Neural cell (in vitro differentiated cells): ENCODE data around the gene LRRC10B. TPM values are rescaled to one million over a fixed set of nuclear protein-coding genes. Genes with fewer than 3 reads are reported as not detected.
A peak's percentile ranks its signal among the peaks of the same experiment; 100 is the strongest.

Experiments
- H2AFZ ChIP-seq: fragments of 200-600, 300-800 bp; sonication (generic), shearing (Covaris generic); 2 replicates; pipeline ENCODE4 v1.6.0; 2014; ENCODE audit warnings: low read depth, mild to moderate bottlenecking, antibody characterized with exemption, low read length, moderate library complexity
- H3F3A ChIP-seq: fragments of 200-600 bp; shearing (Covaris generic); 2 replicates; pipeline ENCODE4 v1.6.1; 2016; ENCODE audit warnings: mild to moderate bottlenecking, moderate library complexity, mixed read lengths, antibody characterized with exemption, low read length; ENCODE audit not compliant: insufficient read depth, poor library complexity, severe bottlenecking
- H3K27ac ChIP-seq: fragments of 200-600, 300-800 bp; sonication (generic), shearing (Covaris generic); 2 replicates; pipeline ENCODE4 v1.5.1; 2014; ENCODE audit warnings: mild to moderate bottlenecking, low read length, moderate library complexity
- H3K27me3 ChIP-seq: fragments of 300-800, 200-600 bp; sonication (generic), shearing (Covaris generic); 2 replicates; pipeline ENCODE4 v1.6.0; 2014; ENCODE audit warnings: mild to moderate bottlenecking, low read depth, low read length, moderate library complexity; ENCODE audit not compliant: insufficient read depth
- H3K36me3 ChIP-seq: fragments of 300-800, 200-600 bp; sonication (generic), shearing (Covaris generic); 2 replicates; pipeline ENCODE4 v1.5.1; 2014; ENCODE audit warnings: mild to moderate bottlenecking, antibody characterized with exemption, low read length, moderate library complexity; ENCODE audit not compliant: insufficient read depth
- H3K4me2 ChIP-seq: fragments of 300-800, 200-600 bp; sonication (generic), shearing (Covaris generic); 2 replicates; pipeline ENCODE4 v1.6.0; 2014; ENCODE audit warnings: mild to moderate bottlenecking, low read length
- H3K4me3 ChIP-seq: fragments of 300-800, 200-600 bp; sonication (generic), shearing (Covaris generic); 2 replicates; pipeline ENCODE4 v1.5.1; 2014; ENCODE audit warnings: mild to moderate bottlenecking, low read length, moderate library complexity
- H3K79me2 ChIP-seq: fragments of 200-600 bp; shearing (Covaris generic); replicated peaks from 2 replicates; pipeline ENCODE4 v1.6.0; 2014; ENCODE audit warnings: mild to moderate bottlenecking, low read length, moderate library complexity; ENCODE audit not compliant: insufficient read depth
- H3K9ac ChIP-seq: fragments of 300-800, 200-600 bp; sonication (generic), shearing (Covaris generic); 2 replicates; pipeline ENCODE4 v1.6.1; 2016; ENCODE audit warnings: mild to moderate bottlenecking, low read length, mixed read lengths
- H3K9me2 ChIP-seq: fragments of 200-600 bp; shearing (Covaris generic); 2 replicates; pipeline ENCODE4 v1.6.1; 2016; ENCODE audit warnings: mild to moderate bottlenecking, low read length, mixed read lengths; ENCODE audit not compliant: insufficient read depth
- H3K9me3 ChIP-seq: fragments of 200-600, 300-800 bp; sonication (generic), shearing (Covaris generic); 2 replicates; pipeline ENCODE4 v1.6.1; 2016; ENCODE audit warnings: mild to moderate bottlenecking, mixed run types, low read length, moderate library complexity, mixed read lengths
- H4K20me1 ChIP-seq: fragments of 200-600 bp; shearing (Covaris generic); 2 replicates; pipeline ENCODE4 v1.6.1; 2016; ENCODE audit warnings: mild to moderate bottlenecking, mixed run types; ENCODE audit not compliant: insufficient read depth
- EP300 ChIP-seq: fragments of 450-650 bp; conservative IDR thresholded peaks from 2 replicates; pipeline ENCODE4 v1.6.1; 2014; ENCODE audit warnings: antibody characterized with exemption, mild to moderate bottlenecking, moderate library complexity; ENCODE audit not compliant: poor library complexity, severe bottlenecking
- EZH2 ChIP-seq: fragments of 200-600, 300-800 bp; shearing (Covaris generic), sonication (generic); IDR thresholded peaks from 2 replicates; pipeline ENCODE4 v1.6.1; 2014; ENCODE audit warnings: antibody characterized with exemption, low read length, borderline replicate concordance, mild to moderate bottlenecking; ENCODE audit not compliant: insufficient read depth, poor library complexity, severe bottlenecking
- MXI1 ChIP-seq: fragments of 450-650 bp; conservative IDR thresholded peaks from 2 replicates; pipeline ENCODE4 v1.6.1; 2014; ENCODE audit warnings: antibody characterized with exemption, mild to moderate bottlenecking; ENCODE audit not compliant: poor library complexity, severe bottlenecking
- POLR2AphosphoS5 ChIP-seq: IDR thresholded peaks from 2 replicates; pipeline ENCODE4 v1.6.1; 2012
- RAD21 ChIP-seq: fragments of 450-650 bp; conservative IDR thresholded peaks from 2 replicates; pipeline ENCODE4 v1.6.1; 2014; ENCODE audit warnings: antibody characterized with exemption, mild to moderate bottlenecking, moderate library complexity
- SMC3 ChIP-seq: fragments of 450-650 bp; conservative IDR thresholded peaks from 2 replicates; pipeline ENCODE4 v1.6.1; 2014; ENCODE audit warnings: antibody characterized with exemption, mild to moderate bottlenecking, moderate library complexity; ENCODE audit not compliant: poor library complexity
- TAF1 ChIP-seq: IDR thresholded peaks from 2 replicates; pipeline ENCODE4 v1.6.1; 2012; ENCODE audit warnings: low read depth
- polyA plus RNA-seq: library from polyadenylated mRNA; depleted of rRNA; stranded (reverse); fragments of >200 nt; gene quantifications from 2 replicates; pipeline ENCODE4 v1.2.3, GENCODE V29; 2014
- TF ChIP-seq, protein P1 (sequence below): fragments of 450-650 bp; IDR thresholded peaks from 2 replicates; pipeline ENCODE4 v1.5.1; 2014; ENCODE audit warnings: antibody characterized with exemption, mild to moderate bottlenecking, moderate library complexity; ENCODE audit not compliant: poor library complexity, severe bottlenecking
- TF ChIP-seq, protein P2 (sequence below): IDR thresholded peaks from 2 replicates; pipeline ENCODE4 v1.6.1; 2012; ENCODE audit warnings: borderline replicate concordance

The LRRC10B gene
- polyA plus RNA-seq, 1 donor from 2014 or later, result 12.4 TPM

DNA sequence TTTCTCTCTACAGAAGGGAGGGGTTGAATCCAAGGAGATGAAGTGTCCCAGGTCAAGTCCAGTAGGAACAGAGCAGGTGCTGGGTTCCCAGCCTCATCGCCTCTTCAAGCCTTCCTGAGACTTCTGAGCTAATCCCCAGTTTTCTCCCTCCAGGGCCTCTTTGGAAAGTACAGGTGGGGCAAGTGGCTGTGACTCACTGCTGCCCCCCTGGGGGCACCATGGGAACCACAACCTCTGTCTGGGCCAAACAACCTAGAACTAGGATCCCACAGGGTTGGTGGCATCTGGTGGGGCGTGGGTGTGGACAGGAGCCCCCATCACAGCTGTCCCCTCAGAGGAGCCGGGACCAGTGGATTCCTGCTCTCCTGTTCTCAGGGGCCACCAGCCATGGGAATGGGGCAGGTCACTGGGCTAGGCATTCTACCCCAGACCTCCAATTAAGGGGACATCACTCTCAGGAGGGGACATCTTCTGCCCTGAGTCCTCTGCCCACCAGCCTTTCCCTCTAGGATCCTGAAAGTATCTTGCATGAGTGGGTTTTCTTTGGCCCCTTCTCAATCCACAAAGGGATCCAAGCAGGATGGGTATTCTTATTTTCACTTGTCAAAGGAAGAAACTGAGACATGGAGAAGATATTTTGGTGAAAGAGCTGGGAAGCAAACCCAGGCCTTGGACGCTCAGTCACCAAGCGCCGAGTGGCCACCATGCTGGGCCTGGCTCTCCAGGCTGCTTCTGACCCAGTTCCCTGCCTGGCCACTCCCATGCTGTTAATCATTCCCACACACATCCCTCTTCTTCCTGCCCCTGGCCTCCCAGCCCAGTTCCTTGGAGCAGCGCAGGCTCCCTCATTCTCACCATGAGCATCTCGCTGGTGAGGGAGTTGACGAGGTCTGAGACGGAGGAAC, 23.8 kb downstream of the LRRC10B start:
- Histone ChIP-seq H3K79me2 (no peaks in the 10 kb centered on the region), H3K9me3 (no peaks in the 10 kb centered on the region), H3K9me2 (no peaks in the 10 kb centered on the region), H3K9ac (no peak overlapping the region), H3K36me3 (no peaks in the 10 kb centered on the region), H3K4me2 (no peak overlapping the region), H3K27me3 (no peaks in the 10 kb centered on the region), H3F3A (no peaks in the 10 kb centered on the region), H2AFZ (no peak overlapping the region), H3K4me3 (no peak overlapping the region), H4K20me1 (no peaks in the 10 kb centered on the region), H3K27ac (no peak overlapping the region)
- TF ChIP-seq POLR2AphosphoS5, result no peak
- TF ChIP-seq TAF1, result no peak
- TF ChIP-seq, protein P1, sequence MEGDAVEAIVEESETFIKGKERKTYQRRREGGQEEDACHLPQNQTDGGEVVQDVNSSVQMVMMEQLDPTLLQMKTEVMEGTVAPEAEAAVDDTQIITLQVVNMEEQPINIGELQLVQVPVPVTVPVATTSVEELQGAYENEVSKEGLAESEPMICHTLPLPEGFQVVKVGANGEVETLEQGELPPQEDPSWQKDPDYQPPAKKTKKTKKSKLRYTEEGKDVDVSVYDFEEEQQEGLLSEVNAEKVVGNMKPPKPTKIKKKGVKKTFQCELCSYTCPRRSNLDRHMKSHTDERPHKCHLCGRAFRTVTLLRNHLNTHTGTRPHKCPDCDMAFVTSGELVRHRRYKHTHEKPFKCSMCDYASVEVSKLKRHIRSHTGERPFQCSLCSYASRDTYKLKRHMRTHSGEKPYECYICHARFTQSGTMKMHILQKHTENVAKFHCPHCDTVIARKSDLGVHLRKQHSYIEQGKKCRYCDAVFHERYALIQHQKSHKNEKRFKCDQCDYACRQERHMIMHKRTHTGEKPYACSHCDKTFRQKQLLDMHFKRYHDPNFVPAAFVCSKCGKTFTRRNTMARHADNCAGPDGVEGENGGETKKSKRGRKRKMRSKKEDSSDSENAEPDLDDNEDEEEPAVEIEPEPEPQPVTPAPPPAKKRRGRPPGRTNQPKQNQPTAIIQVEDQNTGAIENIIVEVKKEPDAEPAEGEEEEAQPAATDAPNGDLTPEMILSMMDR, result peak; percentile 33
- TF ChIP-seq RAD21, result no peak

DNA sequence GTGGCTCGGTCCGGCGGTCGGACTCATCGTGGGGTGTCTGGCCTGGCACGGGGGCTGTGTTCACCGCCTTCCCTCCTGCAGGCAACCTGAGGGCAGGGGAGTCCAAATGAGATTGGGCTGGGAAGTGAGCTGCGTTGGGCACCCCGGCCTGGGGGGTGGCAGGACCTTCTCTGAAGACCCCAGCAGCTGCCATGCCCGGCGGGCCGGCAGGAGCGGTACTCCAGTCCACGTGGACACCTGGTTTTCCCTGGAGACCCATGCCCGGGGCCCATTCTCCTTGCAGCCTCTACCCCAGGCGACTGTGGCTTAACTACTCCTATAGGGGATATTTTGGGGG, 24.5 kb downstream of the LRRC10B start:
- Histone ChIP-seq H3K9me3 (no peaks in the 10 kb centered on the region), H3K9me2 (no peaks in the 10 kb centered on the region), H3K4me2 (no peak overlapping the region), H4K20me1 (no peaks in the 10 kb centered on the region), H3K4me3 (no peak overlapping the region), H2AFZ (no peak overlapping the region), H3K79me2 (no peaks in the 10 kb centered on the region), H3F3A (no peaks in the 10 kb centered on the region), H3K27ac (no peak overlapping the region), H3K36me3 (no peaks in the 10 kb centered on the region), H3K27me3 (no peaks in the 10 kb centered on the region), H3K9ac (no peak overlapping the region)
- TF ChIP-seq EZH2 (no peak), SMC3 (no peak), EP300 (no peak), RAD21 (no peak), POLR2AphosphoS5 (no peak), TAF1 (no peak), MXI1 (no peak)
- TF ChIP-seq, protein P1, result no peak
- TF ChIP-seq, protein P2, sequence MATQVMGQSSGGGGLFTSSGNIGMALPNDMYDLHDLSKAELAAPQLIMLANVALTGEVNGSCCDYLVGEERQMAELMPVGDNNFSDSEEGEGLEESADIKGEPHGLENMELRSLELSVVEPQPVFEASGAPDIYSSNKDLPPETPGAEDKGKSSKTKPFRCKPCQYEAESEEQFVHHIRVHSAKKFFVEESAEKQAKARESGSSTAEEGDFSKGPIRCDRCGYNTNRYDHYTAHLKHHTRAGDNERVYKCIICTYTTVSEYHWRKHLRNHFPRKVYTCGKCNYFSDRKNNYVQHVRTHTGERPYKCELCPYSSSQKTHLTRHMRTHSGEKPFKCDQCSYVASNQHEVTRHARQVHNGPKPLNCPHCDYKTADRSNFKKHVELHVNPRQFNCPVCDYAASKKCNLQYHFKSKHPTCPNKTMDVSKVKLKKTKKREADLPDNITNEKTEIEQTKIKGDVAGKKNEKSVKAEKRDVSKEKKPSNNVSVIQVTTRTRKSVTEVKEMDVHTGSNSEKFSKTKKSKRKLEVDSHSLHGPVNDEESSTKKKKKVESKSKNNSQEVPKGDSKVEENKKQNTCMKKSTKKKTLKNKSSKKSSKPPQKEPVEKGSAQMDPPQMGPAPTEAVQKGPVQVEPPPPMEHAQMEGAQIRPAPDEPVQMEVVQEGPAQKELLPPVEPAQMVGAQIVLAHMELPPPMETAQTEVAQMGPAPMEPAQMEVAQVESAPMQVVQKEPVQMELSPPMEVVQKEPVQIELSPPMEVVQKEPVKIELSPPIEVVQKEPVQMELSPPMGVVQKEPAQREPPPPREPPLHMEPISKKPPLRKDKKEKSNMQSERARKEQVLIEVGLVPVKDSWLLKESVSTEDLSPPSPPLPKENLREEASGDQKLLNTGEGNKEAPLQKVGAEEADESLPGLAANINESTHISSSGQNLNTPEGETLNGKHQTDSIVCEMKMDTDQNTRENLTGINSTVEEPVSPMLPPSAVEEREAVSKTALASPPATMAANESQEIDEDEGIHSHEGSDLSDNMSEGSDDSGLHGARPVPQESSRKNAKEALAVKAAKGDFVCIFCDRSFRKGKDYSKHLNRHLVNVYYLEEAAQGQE, result no peak
